Endothelial cell of hepatic sinusoid (primary cell): Measurements from ENCODE around the gene PAIP1.
"Not testable (repeated sequence)": the region's sequence is repeated elsewhere in the genome, so short reads cannot be mapped to it uniquely, and the experiment has no call there.

Experiments used
- in situ Hi-C: cut with HindIII; loops from 2 replicates; pipeline ENCODE4 v1.10.0; 2017; ENCODE audit warnings: low sequenced_read_pairs

The PAIP1 gene, protein sequence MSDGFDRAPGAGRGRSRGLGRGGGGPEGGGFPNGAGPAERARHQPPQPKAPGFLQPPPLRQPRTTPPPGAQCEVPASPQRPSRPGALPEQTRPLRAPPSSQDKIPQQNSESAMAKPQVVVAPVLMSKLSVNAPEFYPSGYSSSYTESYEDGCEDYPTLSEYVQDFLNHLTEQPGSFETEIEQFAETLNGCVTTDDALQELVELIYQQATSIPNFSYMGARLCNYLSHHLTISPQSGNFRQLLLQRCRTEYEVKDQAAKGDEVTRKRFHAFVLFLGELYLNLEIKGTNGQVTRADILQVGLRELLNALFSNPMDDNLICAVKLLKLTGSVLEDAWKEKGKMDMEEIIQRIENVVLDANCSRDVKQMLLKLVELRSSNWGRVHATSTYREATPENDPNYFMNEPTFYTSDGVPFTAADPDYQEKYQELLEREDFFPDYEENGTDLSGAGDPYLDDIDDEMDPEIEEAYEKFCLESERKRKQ

DNA sequence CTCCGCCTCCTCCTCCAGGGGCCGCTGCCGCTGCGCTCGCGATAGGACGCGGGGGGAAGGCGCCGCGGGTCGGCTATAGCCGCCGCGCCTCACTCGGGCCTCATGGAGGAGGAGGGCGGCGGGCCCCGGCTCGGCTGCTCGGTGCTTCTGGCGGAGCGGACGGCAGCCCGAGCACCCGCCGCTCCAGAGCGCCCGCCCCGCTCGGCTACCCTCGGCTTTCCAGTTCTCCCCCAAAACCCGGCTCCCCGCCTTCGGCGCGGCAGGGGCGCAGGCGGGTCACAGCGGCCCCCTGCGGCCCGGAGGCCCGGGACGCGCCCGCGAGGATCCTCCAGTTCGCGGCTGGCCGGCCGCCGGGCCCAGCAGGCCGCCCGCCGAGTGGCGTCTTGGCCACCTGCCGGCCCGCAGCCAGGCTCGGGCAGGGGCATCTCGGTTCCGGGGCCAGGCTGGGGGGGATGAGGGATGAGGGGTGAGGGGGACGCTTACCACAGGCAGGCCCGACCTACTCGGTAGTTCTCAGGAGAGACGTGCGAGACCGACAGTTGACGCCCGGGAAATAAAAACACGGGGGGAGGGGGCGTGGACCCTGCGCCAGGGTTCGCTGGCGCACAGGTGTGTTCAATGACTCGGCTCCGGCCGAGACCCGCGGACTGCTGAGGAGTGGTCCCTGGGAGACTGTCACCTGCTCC lies at the start of gene PAIP1:
TSS of gene PAIP1 (minus strand) at position 221 of the 686 bp plus-strand sequence. CDS start 231 bp downstream, outside the sequence.
- in situ Hi-C loops = no loop called here

- in situ Hi-C loops = no loop called here
Observed at GRCh38 chr5:43606351-43606750, 49.5 kb upstream of the PAIP1 start.

GRCh38 chr5:43604699-43605098 lies 47.8 kb upstream of the PAIP1 start:
- in situ Hi-C loops = no loop called here

DNA sequence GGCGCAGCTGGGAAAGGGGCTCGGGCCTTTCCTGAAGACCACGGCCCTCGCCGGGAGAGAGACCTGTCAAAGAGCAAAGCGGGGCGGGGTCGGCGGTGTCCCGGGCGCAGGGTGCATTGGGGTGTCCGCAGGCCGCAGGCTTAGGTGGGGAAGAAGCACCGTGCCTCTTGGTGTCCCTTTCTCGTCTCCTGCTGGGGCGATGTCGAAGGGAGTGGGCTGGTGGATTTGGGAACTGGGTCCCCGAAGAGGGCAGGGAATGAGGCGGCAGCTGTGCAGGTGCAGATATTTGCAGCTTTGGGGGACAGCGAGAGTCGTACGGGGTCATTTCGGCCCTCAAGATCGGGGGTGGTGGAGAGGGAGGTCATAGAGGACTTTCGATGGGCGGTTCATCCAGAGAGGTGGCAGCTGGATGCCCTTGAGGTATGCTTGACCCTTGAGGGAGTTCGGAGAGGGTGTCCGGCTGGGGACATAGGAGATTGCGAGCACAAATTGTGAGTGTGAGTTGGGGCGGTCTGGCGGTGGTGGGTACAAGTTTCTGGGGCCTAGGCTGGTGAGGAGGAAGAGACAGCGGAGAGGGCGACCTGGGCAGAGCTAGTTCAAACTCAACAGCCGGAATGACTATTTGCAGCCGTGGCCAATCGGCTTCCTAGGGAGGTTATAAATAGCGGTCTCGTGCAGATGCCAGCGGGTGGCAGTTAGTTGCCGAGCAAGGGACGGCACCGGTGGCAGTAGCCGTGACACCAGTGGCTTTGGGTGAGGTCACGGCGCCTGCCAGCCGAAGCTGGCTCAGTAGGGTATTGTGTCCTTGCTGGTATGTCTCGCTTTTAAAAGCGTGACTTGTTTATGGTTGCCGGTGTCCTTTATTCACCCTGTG lies 46.7 kb upstream of the PAIP1 start:
- in situ Hi-C loops = no loop called here

DNA sequence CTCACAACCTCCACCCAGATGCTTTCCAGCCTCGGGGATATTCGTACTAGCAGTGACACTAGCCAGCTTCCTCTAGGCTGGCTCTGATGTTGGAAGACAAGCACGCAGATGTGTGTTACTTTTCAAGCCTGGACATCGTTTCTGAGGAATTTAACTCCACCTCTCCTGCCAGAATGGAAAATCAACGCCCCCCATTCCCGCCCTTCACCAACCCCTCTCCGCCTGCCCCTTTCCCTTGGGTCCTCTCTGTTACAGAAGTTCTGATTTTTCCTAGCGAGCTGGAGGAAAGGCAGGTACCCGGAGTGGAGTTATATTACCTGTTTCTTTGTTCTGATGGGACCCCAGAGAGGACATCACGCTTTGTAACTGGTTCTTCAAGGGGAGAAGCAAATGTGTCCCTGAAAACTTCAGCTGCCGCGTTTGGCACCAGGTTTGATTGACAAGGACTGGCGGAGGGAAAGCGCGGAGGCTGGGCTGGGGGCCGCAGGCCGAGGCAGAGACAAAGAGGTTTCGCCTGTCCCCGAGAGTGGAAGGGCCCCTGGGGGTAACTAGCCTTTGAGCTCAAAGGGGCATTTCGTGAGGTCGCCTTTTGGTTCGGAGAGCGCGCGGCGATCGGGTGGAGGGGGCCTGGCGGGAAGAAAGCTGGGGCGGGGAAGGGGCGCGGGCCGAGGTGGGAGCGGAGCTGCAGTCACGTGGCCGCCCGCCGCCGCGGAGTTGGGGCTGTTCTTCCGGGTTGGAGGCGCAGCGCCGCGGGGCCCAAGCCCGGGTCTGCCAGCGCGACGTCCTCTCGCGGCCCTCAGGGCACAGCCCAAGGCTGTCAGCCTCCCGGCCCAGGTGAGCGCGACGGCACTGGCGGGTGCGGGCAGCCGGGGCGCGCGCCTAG lies 45.8 kb upstream of the PAIP1 start, which contains the start of gene NNT:
TSS of gene NNT (plus strand) at position 720 of the 883 bp plus-strand sequence. CDS start 6,016 bp downstream, outside the sequence.
- in situ Hi-C loops = no loop called here

DNA sequence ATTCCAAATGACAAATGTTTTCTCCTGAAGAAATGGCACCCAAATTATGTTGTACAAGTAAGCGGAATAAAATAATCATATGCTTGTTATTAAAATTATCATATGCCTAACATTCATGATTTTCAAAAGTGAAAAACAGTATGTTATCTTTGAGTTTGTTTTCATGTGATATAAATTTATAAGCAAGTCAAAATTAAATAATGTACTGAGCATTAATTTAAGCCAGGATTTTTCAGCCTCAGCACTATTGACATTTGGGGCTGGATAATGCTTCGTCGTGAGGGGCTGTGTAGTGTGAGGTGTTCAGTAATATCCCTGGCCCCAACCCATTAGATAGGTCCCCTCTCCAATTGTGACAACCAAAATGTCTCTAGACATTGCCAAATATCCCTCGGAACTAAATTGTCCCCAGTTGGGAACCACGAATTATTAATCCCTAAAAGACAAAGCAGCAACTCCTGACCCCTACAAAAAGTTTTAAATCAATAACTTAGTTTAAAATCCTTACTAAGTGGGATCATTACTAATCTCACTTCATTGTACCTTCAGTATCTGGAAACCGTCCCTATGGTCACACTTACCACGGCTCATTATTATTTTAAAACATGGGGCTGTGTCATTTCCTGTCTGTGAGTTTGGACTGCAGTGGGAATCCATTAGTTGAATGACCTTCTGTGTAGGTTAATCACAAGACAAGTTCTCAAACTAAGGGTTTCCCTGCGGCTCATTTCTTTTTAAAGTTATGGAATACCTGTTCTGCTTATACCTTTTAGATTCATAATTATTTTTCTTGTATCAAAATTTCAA lies 44.8 kb upstream of the PAIP1 start:
- in situ Hi-C loops = no loop called here

DNA sequence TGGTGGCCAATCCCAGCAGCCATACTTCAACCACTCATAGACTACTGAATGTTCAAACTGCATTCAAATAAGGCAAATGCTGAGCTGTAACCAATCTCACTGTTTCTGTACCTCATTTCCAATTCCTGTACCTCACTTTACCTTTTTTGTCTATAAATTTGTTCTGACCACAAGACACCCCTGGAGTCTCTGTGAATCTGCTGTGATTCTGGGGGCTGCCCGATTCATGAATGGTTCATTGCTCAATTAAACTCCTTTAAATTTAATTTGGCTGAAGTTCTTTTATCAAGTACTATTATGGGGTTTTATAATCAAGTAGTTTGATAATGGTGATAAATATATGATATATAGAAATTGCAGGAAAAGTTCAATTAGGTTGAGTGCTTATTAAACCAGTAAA lies 42.0 kb upstream of the PAIP1 start:
- in situ Hi-C loops = not testable (repeated sequence)

DNA sequence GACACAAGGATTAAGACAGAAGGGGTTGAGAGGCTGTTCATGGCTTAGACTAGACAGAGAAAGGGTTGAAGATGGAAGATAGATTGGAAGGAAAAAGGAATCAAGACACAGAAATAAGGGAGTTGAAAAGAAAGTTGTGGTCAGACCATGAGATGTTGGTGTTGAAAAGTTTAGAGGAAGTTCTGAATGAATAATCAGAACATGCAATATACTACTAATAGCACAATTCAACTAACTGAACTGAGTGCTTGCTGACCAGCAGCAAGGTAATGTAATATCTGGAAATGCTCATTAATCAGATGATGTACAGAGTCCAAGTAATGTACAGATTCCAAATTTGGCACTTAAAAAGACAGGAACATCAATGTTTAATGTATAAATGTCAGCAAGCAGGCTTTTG lies 35.5 kb upstream of the PAIP1 start:
- in situ Hi-C loops = no loop called here

- in situ Hi-C loops = no loop called here
Observed at GRCh38 chr5:43590700-43591099, 33.8 kb upstream of the PAIP1 start.

GRCh38 chr5:43589310-43589709 lies 32.4 kb upstream of the PAIP1 start:
- in situ Hi-C loops = no loop called here

DNA sequence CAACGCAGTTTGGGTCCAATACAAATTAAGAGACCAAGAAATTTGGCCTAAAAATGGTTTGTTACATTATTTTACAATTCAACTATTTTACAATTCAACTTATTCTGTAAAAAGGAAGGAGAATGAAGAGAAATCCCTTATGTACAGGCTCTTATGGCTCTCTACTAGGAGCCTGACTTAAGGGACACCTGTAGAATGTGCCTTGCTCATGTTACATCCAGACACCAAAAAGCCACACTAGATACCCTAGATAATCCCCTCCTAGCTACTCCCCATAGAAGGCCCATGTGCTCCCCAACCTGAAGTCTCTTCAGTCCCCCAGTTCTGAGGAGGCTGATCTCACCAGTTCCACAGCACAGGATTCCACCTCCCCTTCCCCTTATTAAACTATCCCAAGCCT lies 32.0 kb upstream of the PAIP1 start:
- in situ Hi-C loops = no loop called here

GRCh38 chr5:43584166-43584699 lies 27.4 kb upstream of the PAIP1 start:
- in situ Hi-C loops = no loop called here

- in situ Hi-C loops = no loop called here
Observed at GRCh38 chr5:43583724-43584123, 26.8 kb upstream of the PAIP1 start.

- in situ Hi-C loops = no loop called here
Observed at GRCh38 chr5:43582082-43583005, 25.5 kb upstream of the PAIP1 start.

GRCh38 chr5:43581398-43581797 lies 24.5 kb upstream of the PAIP1 start:
- in situ Hi-C loops = no loop called here

- in situ Hi-C loops = not testable (repeated sequence)
Observed at GRCh38 chr5:43580402-43581210, 23.7 kb upstream of the PAIP1 start.

- in situ Hi-C loops = no loop called here
Observed at GRCh38 chr5:43573058-43573457, 16.2 kb upstream of the PAIP1 start.
